HG02840 (cell line): ENCODE data around the gene PDE4A.
"Not testable (repeated sequence)": the region's sequence is repeated elsewhere in the genome, so short reads cannot be mapped to it uniquely, and the experiment has no call there.

Experiments used
- ATAC-seq: cut with Tn5 transposase; IDR thresholded peaks from one replicate; pipeline ENCODE4 v1.9.1; 2021; ENCODE audit warnings: mild to moderate bottlenecking, moderate library complexity, moderate number of reproducible peaks; ENCODE audit not compliant: unreplicated experiment, low FRiP score

PDE4A gene

DNA sequence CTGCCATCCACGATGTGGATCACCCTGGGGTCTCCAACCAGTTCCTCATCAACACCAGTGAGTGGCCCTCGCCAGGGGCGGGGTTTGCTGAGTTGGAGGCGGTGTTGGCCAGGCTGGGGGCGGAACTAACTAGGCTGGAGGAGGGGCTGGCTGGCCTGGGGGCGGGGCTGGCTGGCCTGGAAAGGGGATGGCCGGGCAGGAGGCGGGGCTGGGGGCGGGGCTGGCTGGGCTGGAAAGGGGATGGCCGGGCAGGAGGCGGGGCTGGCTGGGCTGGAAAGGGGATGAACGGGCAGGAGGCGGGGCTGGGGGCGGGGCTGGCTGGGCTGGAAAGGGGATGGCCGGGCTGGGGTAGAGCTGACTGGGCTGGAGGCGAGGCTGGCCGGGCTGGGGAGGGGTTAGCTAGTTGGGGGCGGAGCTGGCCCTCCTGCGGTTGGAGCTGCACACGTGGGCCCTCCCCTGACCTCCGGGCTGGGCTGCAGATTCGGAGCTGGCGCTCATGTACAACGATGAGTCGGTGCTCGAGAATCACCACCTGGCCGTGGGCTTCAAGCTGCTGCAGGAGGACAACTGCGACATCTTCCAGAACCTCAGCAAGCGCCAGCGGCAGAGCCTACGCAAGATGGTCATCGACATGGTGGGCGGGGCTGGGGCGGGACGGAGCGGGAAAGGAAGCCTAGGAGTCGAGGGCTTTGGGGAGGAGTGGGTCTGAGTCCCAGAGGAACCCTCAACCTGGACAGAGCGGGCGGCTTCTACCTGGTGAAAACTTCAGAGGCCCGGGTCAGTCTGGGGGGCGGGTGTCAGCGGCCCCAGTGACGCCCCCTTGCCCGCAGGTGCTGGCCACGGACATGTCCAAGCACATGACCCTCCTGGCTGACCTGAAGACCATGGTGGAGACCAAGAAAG lies 41.0 kb downstream of the PDE4A start:
- ATAC-seq = peak; percentile 88

- ATAC-seq = not testable (repeated sequence)
Measured at GRCh38 chr19:10462042-10462441, 41.7 kb downstream of the PDE4A start.

DNA sequence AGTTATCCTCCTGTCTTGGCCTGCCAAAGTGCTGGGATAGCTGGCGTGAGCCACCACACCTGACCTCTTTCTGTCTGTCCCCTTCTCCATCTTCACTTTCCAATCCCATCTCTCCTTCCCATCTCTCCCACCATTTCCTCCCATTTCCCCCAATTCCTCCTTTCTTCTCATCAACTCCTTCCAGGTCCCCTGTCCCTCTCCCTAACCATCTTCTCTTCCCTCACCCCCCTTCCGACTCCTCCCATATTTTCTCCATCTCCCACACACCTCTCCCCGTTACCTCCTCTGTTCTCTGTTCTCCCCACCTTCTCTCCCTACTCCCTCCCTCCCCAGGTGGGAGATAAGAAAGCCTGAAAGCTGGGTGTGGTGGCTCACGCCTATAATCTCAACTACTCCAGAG lies 42.2 kb downstream of the PDE4A start:
- no peak for ATAC-seq

DNA sequence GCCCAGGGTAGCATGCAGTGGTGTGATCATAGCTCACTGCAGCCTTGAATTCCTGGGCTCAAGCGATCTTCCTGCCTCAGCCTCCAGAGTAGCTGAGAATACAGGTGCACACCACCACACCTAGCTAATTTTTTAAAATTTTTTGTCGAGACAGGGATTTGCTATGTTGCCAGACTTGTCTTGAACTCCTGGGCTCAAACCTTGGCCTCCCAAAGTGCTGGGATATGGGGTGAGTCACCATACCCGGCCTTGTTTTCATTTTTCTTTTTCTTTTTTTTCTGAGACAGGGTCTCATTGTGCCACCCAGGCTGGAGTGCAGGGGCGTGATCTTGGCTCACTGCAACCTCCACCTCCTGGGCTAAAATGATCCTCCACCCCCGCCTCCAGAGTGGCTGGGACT lies 44.1 kb downstream of the PDE4A start:
- ATAC-seq = no peak

- ATAC-seq = no peak
Measured at GRCh38 chr19:10467104-10467706, 46.9 kb downstream of the PDE4A start.

- ATAC-seq = no peak
Measured at GRCh38 chr19:10468133-10468532, 47.8 kb downstream of the PDE4A start.

DNA sequence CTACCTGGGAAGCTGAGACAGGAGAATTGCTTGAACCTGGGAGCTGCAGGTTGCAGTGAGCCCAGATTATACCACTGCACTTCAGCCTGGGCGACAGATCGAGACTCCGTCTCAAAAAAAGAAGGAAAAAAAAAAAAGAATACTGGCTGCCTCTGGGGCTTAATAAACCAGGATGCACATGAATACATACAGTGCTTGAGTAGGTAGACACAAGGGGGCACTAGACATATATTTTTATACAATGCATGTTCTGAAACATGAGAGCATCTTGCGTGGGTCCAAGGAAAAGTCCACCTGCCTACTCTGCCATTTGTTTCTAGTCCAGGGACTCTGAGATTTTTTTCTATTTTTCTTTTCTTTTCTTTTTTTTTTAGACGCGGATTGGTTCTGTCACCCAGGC lies 51.6 kb downstream of the PDE4A start:
- ATAC-seq = no peak

DNA sequence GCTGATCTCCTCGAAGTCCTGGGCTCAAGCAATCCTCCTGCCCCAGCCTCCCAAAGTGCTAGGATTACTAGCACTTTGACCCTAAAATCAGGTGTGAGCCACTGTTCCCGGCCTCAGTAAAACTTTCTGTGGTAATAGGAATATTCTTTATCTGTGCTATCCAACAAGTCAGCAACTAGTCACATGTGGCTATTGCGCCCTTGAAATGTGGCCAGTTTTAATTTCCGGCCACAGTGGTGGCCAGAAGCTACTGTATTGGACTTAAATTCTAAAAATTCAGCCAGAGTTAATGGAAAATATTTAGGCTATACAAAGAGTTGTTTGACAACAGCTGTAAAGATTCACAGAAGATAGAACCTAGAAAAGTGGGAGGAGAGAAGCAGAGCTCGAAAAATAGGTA lies 52.9 kb downstream of the PDE4A start:
- no peak for ATAC-seq

DNA sequence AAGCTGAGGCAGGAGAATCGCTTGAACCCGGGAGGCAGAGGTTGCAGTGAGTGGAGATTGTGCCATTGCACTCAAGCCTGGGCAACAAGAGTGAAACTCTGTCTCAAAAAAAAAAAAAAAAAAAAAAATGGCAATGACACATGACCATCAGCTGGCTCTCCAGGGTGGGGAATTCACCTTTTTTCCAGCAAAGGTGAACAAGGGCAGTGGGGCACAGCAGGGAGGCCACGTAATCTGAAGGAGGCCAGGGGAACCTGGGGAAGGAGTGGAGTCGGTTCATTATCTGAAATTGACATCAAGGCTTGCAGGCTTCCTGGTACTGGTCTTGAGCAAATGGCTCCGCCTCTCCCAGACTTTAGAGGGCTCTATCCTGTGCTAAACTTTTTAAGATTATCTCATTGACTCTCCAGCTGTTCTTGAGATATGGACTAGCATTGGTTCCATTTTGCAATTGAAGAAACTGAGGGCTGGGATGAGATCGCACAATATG lies 54.7 kb downstream of the PDE4A start:
- no peak for ATAC-seq

- ATAC-seq = no peak
Measured at GRCh38 chr19:10478476-10478875, 58.1 kb downstream of the PDE4A start.

DNA sequence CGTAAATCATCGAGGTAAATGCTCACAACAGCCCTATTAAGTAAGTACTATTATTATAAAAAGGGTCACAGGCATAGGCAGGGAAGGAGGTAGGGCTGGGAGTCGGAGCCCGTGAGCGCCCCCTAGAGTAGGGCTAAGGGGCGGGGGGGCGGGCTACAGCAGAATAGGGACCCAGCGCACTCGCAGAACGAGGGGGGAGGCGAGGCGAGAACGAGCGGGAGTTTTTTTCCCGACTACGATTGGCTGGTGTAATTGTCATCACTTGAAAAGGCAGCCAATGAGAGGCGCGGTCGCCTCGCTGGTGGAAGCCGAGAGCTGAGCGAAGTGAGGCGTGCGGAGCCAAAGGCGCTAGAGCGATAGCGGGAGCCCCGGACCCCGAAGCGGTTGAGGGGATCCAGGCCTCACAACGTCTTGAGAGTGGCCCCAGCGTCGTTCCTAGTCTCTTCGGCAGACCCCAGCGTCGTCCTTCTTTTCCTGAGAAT lies 58.6 kb downstream of the PDE4A start:
- ATAC-seq = no peak

GRCh38 chr19:10486551-10486950 lies 66.2 kb downstream of the PDE4A start:
- ATAC-seq = no peak

DNA sequence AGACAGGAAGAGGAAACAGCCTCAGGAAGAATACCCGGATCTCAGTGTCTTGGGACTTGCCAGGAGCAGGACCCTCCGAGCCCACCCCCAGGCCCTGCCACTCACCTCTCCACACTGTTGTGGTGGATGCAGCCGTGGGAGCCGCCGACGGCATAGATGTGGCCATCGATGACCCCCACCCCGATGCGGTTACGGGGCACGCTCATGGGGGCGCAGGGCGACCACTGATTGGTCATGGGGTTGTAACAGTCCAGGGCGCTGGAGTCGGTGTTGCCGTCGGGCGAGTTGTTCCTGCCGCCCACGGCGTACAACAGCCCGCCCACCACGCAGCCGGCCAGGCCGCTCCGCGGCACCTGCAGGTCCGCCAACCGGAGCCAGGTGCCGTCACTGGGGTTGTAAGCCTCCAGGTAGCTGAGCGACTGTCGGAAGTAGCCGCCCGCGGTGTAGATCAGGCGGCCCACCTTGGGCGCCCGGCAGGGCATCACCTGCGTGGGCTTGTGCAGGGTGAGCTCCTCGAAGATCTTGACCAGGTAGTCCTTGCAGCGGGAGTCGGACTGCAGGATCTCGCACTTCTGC lies 71.2 kb downstream of the PDE4A start:
- no peak for ATAC-seq

GRCh38 chr19:10497371-10497770 lies 77.0 kb downstream of the PDE4A start:
- no peak for ATAC-seq

- ATAC-seq = no peak
Measured at GRCh38 chr19:10499550-10500246, 79.4 kb downstream of the PDE4A start.

DNA sequence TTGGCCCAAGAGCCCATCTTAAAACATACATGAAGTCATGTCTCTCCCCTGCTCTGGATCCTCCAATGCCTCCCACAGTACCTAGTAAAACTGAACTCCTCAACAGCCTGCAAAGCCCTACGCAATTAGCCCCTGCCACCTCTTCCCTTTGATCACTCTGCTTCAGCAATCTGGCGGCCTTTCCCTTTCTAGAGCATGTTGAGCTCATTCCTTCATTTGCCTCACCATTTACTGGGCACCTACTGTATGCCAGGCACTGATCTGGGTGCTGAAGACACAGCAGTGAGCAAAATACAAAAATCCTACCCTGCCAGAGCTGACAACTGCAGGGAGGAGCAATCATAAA lies 79.9 kb downstream of the PDE4A start:
- no peak for ATAC-seq

DNA sequence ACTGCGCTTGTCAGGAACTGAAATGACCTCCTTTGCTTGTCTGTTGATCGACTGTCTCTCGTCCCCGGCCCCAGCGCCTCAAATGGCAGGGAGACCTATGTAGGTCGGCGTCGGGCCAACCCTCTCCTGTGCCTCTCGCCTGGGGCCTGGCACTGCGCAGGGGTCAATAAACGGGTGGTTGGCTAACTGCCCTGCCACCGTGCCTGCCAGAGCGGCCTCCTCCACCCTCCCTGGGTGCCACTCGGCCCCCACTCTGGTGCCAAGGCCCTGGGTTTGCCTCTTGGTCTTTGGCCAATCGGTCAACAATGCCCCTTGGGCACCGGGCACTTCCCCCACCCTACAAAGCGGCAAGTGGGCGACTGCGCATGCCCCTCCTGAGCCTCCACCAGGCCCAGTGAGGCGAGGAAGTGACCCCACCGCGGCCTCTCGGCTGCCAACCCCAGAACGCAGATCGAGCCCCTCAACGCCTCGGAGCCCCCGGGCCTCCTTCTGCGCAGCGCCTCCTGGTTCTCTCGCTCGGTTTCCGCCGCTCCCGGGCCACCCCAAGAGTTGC lies 81.7 kb downstream of the PDE4A start:
- peak; percentile 44 for ATAC-seq

GRCh38 chr19:10502524-10503001 lies 82.2 kb downstream of the PDE4A start:
- ATAC-seq = peak; percentile 81

- ATAC-seq = peak; percentile 41
Measured at GRCh38 chr19:10503002-10503789, 82.9 kb downstream of the PDE4A start, which contains the start of gene KEAP1. Gene KEAP1, minus strand, starts transcription at chr19:10503356. Its CDS starts 3,323 bp downstream, at chr19:10500033.
